H9 (cell line): Measurements from ENCODE around the gene OGFOD1. TPM values are rescaled to one million over a fixed set of nuclear protein-coding genes. Genes with fewer than 3 reads are reported as not detected.

ENCODE experiments used
- DNase-seq: peaks from one replicate; pipeline ENCODE4 v3.0.0-alpha.2; 2017
- H2AFZ ChIP-seq: one replicate; pipeline ENCODE4 v1.6.1; 2013; ENCODE audit warnings: mild to moderate bottlenecking, low read length, control low read depth, moderate library complexity
- H2AK5ac ChIP-seq: 2 replicates; pipeline ENCODE4 v1.6.1; 2013; ENCODE audit warnings: low read length, control low read depth, mixed read lengths; ENCODE audit not compliant: insufficient read length
- H2BK120ac ChIP-seq: one replicate; pipeline ENCODE4 v1.6.1; 2013; ENCODE audit warnings: low read depth, mild to moderate bottlenecking, low read length, control low read depth, inconsistent platforms; ENCODE audit not compliant: poor library complexity, severe bottlenecking
- H2BK12ac ChIP-seq: 2 replicates; pipeline ENCODE4 v1.6.1; 2013; ENCODE audit warnings: low read length, control low read depth, mixed read lengths, low read depth; ENCODE audit not compliant: insufficient read length
- H2BK15ac ChIP-seq: 2 replicates; pipeline ENCODE4 v1.6.1; 2013; ENCODE audit warnings: low read depth, low read length, control low read depth
- H2BK20ac ChIP-seq: one replicate; pipeline ENCODE4 v1.6.1; 2013; ENCODE audit warnings: low read depth, mild to moderate bottlenecking, low read length, control low read depth, inconsistent platforms; ENCODE audit not compliant: poor library complexity, severe bottlenecking
- H2BK5ac ChIP-seq: 2 replicates; pipeline ENCODE4 v1.6.1; 2013; ENCODE audit warnings: low read length, control low read depth, mixed read lengths; ENCODE audit not compliant: insufficient read length
- H3K14ac ChIP-seq: 2 replicates; pipeline ENCODE4 v1.6.1; 2013; ENCODE audit warnings: low read length, control low read depth; ENCODE audit not compliant: insufficient read depth
- H3K18ac ChIP-seq: 2 replicates; pipeline ENCODE4 v1.6.1; 2013; ENCODE audit warnings: low read depth, mild to moderate bottlenecking, mixed read lengths, low read length, control low read depth; ENCODE audit not compliant: insufficient read length
- H3K23ac ChIP-seq: 2 replicates; pipeline ENCODE4 v1.6.1; 2013; ENCODE audit warnings: low read length, control low read depth, mixed read lengths, low read depth; ENCODE audit not compliant: insufficient read length
- H3K23me2 ChIP-seq: 2 replicates; pipeline ENCODE4 v1.6.1; 2013; ENCODE audit warnings: low read depth, mild to moderate bottlenecking, mixed read lengths, low read length, control low read depth; ENCODE audit not compliant: insufficient read length, poor library complexity, severe bottlenecking
- H3K27ac ChIP-seq: 2 replicates; pipeline ENCODE4 v1.5.1; 2013; ENCODE audit warnings: low read length, control low read depth, mixed read lengths, low read depth; ENCODE audit not compliant: insufficient read length
- H3K27me3 ChIP-seq: 2 replicates; pipeline ENCODE4 v1.6.1; 2013; ENCODE audit warnings: low read length, control low read depth, inconsistent platforms; ENCODE audit not compliant: insufficient read depth
- H3K4ac ChIP-seq: 2 replicates; pipeline ENCODE4 v1.6.1; 2013; ENCODE audit warnings: low read depth, mild to moderate bottlenecking, control low read depth, inconsistent platforms, low read length, moderate library complexity
- H3K4me1 ChIP-seq: 2 replicates; pipeline ENCODE4 v1.6.1; 2013; ENCODE audit warnings: low read length, control low read depth, inconsistent platforms; ENCODE audit not compliant: insufficient read depth
- H3K4me2 ChIP-seq: 2 replicates; pipeline ENCODE4 v1.6.1; 2013; ENCODE audit warnings: low read length, control low read depth, mixed read lengths; ENCODE audit not compliant: insufficient read length, insufficient read depth
- H3K56ac ChIP-seq: 2 replicates; pipeline ENCODE4 v1.6.1; 2013; ENCODE audit warnings: low read depth, mild to moderate bottlenecking, mixed read lengths, low read length, control low read depth; ENCODE audit not compliant: insufficient read length
- H3K79me1 ChIP-seq: 2 replicates; pipeline ENCODE4 v1.6.1; 2013; ENCODE audit warnings: low read depth, mild to moderate bottlenecking, moderate library complexity, low read length, control low read depth, inconsistent platforms; ENCODE audit not compliant: insufficient read depth, poor library complexity, severe bottlenecking
- H3K79me2 ChIP-seq: 2 replicates; pipeline ENCODE4 v1.6.1; 2013; ENCODE audit warnings: low read length, control low read depth, inconsistent platforms; ENCODE audit not compliant: insufficient read depth
- H3K9ac ChIP-seq: 2 replicates; pipeline ENCODE4 v1.6.1; 2013; ENCODE audit warnings: low read length, control low read depth, mixed read lengths; ENCODE audit not compliant: insufficient read length; ENCODE audit errors: extremely low read depth
- H3K9me3 ChIP-seq: one replicate; pipeline ENCODE4 v1.6.1; 2013; ENCODE audit warnings: low read depth, low read length, inconsistent platforms; ENCODE audit not compliant: control insufficient read depth
- H3T11ph ChIP-seq: one replicate; pipeline ENCODE4 v1.6.1; 2013; ENCODE audit warnings: mild to moderate bottlenecking, low read length, control low read depth, inconsistent platforms
- H4K20me1 ChIP-seq: one replicate; pipeline ENCODE4 v1.6.1; 2013; ENCODE audit not compliant: control insufficient read depth, insufficient read length, insufficient read depth
- H4K5ac ChIP-seq: 2 replicates; pipeline ENCODE4 v1.6.1; 2013; ENCODE audit warnings: low read depth, mild to moderate bottlenecking, mixed read lengths, low read length, control low read depth; ENCODE audit not compliant: insufficient read length
- H4K8ac ChIP-seq: replicated peaks from 2 replicates; pipeline ENCODE4 v1.6.1; 2013; ENCODE audit warnings: low read length, control low read depth, mixed read lengths, low read depth; ENCODE audit not compliant: insufficient read length
- H4K91ac ChIP-seq: 2 replicates; pipeline ENCODE4 v1.6.1; 2013; ENCODE audit warnings: low read depth, mild to moderate bottlenecking, moderate library complexity, mixed read lengths, low read length, control low read depth; ENCODE audit not compliant: insufficient read length
- H3K27ac Mint-ChIP-seq, 3 experiments: 2 replicates in 2 of 3; 3 replicates in 1 of 3; pipeline ENCODE4 v1.8.0; 2020 to 2021; ENCODE audit warnings: mixed read lengths in 3 of 3, mild to moderate bottlenecking in 1 of 3, moderate library complexity in 1 of 3
- H3K27me3 Mint-ChIP-seq: 2 replicates; pipeline ENCODE4 v1.8.0; 2021; ENCODE audit warnings: low read depth, mild to moderate bottlenecking, moderate library complexity, mixed read lengths
- H3K36me3 Mint-ChIP-seq, 3 experiments: 2 replicates in 2 of 3; 3 replicates in 1 of 3; pipeline ENCODE4 v1.8.0; 2020 to 2021; ENCODE audit warnings: low read depth in 3 of 3, mixed read lengths in 3 of 3; ENCODE audit not compliant: insufficient read depth in 1 of 3
- H3K4me1 Mint-ChIP-seq, 2 experiments: 2 replicates each; pipeline ENCODE4 v1.8.0; 2020; ENCODE audit warnings: mixed read lengths in 2 of 2
- H3K4me3 Mint-ChIP-seq, 2 experiments: 2 replicates in 1 of 2; 3 replicates in 1 of 2; pipeline ENCODE4 v1.8.0; 2020 to 2021; ENCODE audit warnings: mild to moderate bottlenecking in 2 of 2, mixed read lengths in 2 of 2, moderate library complexity in 1 of 2
- H3K9me3 Mint-ChIP-seq, 2 experiments: 2 replicates in 1 of 2; 3 replicates in 1 of 2; pipeline ENCODE4 v1.8.0; 2020; ENCODE audit warnings: mild to moderate bottlenecking in 2 of 2, mixed read lengths in 2 of 2, moderate library complexity in 1 of 2
- WGBS: extraction: QIAGEN DNeasy Blood & Tissue Kit; methylation state at CpG from one replicate; pipeline ENCODE4 v1.1.7; 2013; ENCODE audit warnings: missing lambda C conversion rate, low lambda C conversion rate, mixed read lengths; ENCODE audit not compliant: insufficient read length; ENCODE audit errors: extremely low coverage; 5-methylcytosine and 5-hydroxymethylcytosine counted together
- total RNA-seq: library from RNA; stranded (reverse); gene quantifications from 2 replicates; pipeline ENCODE4 v1.2.1, GENCODE V29; 2021
- TF ChIP-seq, protein P1 (sequence below): fragments of 200-600 bp; sonication (generic); conservative IDR thresholded peaks from 3 replicates; pipeline ENCODE4 v1.8.0; 2021; ENCODE audit warnings: antibody characterized with exemption, mild to moderate bottlenecking

OGFOD1 gene
- total RNA-seq, 1 experiment from 2014 or later = 66.5 TPM

DNA sequence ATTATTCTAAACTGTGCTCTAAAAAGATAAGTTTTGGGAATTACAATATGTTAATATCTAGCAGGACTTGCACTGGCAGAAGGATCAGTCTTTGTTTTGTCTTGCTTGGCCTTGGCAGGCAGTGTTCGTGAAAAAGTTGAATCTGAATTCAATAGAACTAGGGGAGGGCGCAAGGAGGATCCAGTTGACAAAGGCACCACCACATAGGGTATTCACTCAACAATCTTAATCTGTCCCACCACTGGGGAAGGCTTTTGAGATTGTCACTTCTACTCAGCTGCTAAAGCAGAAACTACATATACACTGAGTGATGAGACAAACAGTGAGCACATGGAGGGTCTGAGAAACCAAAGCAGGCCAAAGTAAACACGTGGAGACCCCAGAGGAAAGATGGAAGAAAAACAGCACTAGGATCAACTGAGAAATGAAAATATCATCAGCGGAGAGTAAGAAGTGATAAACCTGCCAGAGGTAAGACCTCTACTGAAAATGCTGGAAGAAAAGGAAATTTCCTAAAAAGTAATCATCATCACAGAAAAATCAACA is 28.4 kb upstream of the OGFOD1 start:
- Histone ChIP-seq H3K23ac (no peak overlapping the region), H2BK12ac (no peak overlapping the region), H2BK5ac (no peak overlapping the region), H2AFZ (no peak overlapping the region), H3K27me3 (no peaks in the 10 kb centered on the region; the same call in 1 of the 2 replicates), H2BK15ac (no peak overlapping the region), H3K23me2 (peaks cover 7% of the 10 kb centered on the region), H3K27ac (no peak overlapping the region), H4K8ac (no peak overlapping the region), H4K20me1 (no peaks in the 10 kb centered on the region), H3K56ac (no peak overlapping the region), H3K79me2 (peaks cover 2% of the 10 kb centered on the region; the same call in 1 of the 2 replicates), H3K9me3 (no peaks in the 10 kb centered on the region), H3K4me2 (no peak overlapping the region), H4K5ac (no peak overlapping the region), H3T11ph (no peak overlapping the region), H2BK120ac (no peak overlapping the region), H3K14ac (no peak overlapping the region), H3K79me1 (no peaks in the 10 kb centered on the region), H3K4me1 (peaks cover 7% of the 10 kb centered on the region; the same call in 1 of the 2 replicates), H3K18ac (no peak overlapping the region), H3K4ac (no peak overlapping the region), H2AK5ac (no peak overlapping the region), H3K9ac (no peak overlapping the region), H4K91ac (no peak overlapping the region), H2BK20ac (no peak overlapping the region)
- peaks cover 17% of the 10 kb centered on the region for H3K27me3 Mint-ChIP-seq
- H3K9me3 Mint-ChIP-seq = no peaks in the 10 kb centered on the region
- no CpG with 5 or more reads among the region's 4 CpGs for WGBS
- no peak for DNase-seq
- peaks cover 39 to 44% of the 10 kb centered on the region in 2 experiments for H3K4me1 Mint-ChIP-seq
- H3K4me3 Mint-ChIP-seq = peak overlapping the region; percentile 1 to 40; a peak in 4 of 5 replicates
- no peak overlapping the region for H3K27ac Mint-ChIP-seq
- TF ChIP-seq, protein P1, sequence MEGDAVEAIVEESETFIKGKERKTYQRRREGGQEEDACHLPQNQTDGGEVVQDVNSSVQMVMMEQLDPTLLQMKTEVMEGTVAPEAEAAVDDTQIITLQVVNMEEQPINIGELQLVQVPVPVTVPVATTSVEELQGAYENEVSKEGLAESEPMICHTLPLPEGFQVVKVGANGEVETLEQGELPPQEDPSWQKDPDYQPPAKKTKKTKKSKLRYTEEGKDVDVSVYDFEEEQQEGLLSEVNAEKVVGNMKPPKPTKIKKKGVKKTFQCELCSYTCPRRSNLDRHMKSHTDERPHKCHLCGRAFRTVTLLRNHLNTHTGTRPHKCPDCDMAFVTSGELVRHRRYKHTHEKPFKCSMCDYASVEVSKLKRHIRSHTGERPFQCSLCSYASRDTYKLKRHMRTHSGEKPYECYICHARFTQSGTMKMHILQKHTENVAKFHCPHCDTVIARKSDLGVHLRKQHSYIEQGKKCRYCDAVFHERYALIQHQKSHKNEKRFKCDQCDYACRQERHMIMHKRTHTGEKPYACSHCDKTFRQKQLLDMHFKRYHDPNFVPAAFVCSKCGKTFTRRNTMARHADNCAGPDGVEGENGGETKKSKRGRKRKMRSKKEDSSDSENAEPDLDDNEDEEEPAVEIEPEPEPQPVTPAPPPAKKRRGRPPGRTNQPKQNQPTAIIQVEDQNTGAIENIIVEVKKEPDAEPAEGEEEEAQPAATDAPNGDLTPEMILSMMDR = no peak
- no peaks in the 10 kb centered on the region; a peak in 2 of 7 replicates for H3K36me3 Mint-ChIP-seq
